ENCODE measurements around the gene NEDD4L. TPM values are rescaled to one million over a fixed set of nuclear protein-coding genes. Genes with fewer than 3 reads are reported as not detected.

The NEDD4L gene
- total RNA-seq, 2 experiments from 2014 or later, result 11.2 to 13.7 TPM

DNA sequence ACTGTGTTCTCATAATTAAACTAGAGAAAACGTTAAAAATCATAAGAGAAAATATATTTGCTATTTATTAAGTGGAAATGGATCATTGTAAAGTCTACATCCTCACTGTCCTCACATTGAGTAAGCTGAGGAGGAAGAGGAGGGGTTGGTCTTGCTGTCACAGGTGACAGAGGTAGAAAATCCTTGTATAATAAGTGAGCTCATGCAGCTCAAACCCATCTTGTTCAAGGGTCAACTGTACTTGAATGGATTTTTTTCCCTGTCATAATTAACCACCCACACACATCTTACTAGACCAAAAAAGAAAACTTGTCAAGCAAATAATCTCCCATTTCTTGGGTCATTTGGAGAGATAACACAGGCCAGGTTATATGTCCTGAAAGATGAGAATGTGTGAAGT, 231.2 kb downstream of the NEDD4L start:
- Mint-ChIP-seq H3K4me3 (no peak overlapping the region), H3K9me3 (no peaks in the 10 kb centered on the region), H3K27ac (no peak overlapping the region), H3K36me3 (ENCODE audit: low read depth) (no peaks in the 10 kb centered on the region), H3K4me1 (ENCODE audit: low read depth) (peaks cover 13% of the 10 kb centered on the region), H3K27me3 (no peaks in the 10 kb centered on the region)
- TF ChIP-seq CTCF (IDR thresholded peaks at IDR 0.05), result no peak
- H3K27me3 ChIP-seq (ENCODE audit: control insufficient read depth in 1 of 2, insufficient read depth in 2 of 2, low read length in 2 of 2), result no peaks in the 10 kb centered on the region
- peaks cover 10% of the 10 kb centered on the region for H3K4me1 ChIP-seq (ENCODE audit: insufficient read depth, low read length)
- intact Hi-C loops (cut with DNase I, micrococcal nuclease), result no loop called here
- no peak overlapping the region for H3K4me3 ChIP-seq (ENCODE audit: low read length)
- peaks cover 0 to 4% of the 10 kb centered on the region in 2 experiments for H3K9me3 ChIP-seq (ENCODE audit: control insufficient read depth in 1 of 2, insufficient read depth in 1 of 2, low read length in 2 of 2)
- CTCF ChIA-PET, result no interaction called here
- ATAC-seq (ENCODE audit: poor library complexity) (no peak), DNase-seq (no peak)
- POLR2A ChIA-PET, result no interaction called here
- H3K36me3 ChIP-seq (ENCODE audit: insufficient read depth, low read length), result no peaks in the 10 kb centered on the region
- H3K27ac ChIP-seq (ENCODE audit: low read depth in 1 of 2, low read length in 2 of 2), result no peak overlapping the region

DNA sequence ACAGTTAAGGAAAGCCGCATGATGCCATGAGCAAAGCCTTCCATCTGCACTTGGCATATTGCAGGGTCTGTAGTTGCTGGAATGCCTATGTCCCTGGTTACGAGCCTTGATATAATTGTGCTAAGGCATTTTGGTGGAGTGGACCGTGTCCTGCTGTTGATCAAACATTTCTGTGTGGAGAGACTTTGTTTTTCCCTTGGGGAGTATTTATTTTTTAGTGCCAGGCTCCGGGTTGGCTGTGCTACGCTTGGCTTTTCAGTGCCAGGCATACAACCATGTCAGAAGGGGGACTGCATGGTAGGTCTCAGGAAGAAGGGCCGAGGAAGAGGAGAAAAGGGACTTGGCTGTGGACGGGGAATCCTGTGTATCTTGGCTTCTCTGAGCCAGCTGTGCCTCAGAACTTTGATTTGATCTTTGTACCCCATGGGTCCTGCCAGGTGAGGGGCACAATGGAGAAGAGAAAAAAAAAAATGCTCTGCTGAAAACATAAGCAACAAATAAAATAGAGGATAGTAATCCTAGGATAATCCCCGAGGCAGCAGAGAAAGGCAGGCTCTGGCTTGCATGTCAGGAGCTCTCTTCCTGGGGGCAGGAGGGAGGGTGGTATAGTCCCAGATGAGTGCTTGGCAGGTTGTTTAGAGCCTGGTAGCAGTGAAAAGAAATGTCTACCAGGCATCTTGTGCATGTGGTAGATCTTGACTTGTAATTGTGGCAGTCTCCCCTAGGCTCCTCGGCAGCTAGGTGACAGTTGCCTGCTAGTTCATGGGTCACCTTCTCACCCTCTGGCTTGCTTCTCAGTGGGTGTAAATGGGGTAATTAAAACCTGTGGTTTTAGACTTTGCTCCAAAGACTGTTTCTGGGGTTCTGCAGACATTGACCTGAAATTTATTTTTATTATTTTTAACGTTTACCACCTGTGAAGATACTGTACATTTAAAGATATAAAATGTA, 233.0 kb downstream of the NEDD4L start:
- peaks cover 10% of the 10 kb centered on the region for H3K4me1 ChIP-seq (ENCODE audit: insufficient read depth, low read length)
- DNase-seq (no peak), ATAC-seq (ENCODE audit: poor library complexity) (no peak)
- H3K27ac Mint-ChIP-seq, result no peak overlapping the region
- no peaks in the 10 kb centered on the region for H3K36me3 Mint-ChIP-seq (ENCODE audit: low read depth)
- no peaks in the 10 kb centered on the region for H3K27me3 ChIP-seq (ENCODE audit: control insufficient read depth in 1 of 2, insufficient read depth in 2 of 2, low read length in 2 of 2)
- no peak overlapping the region for H3K4me3 ChIP-seq (ENCODE audit: low read length)
- intact Hi-C loops (cut with DNase I, micrococcal nuclease), result no loop called here
- peaks cover 0 to 4% of the 10 kb centered on the region in 2 experiments for H3K9me3 ChIP-seq (ENCODE audit: control insufficient read depth in 1 of 2, insufficient read depth in 1 of 2, low read length in 2 of 2)
- POLR2A ChIA-PET, result interaction anchor here (0.7 kb wide), 1 partner anchor 43 kb away, joined by 3 read pairs; no protein-coding TSS in a partner anchor
- peaks cover 13% of the 10 kb centered on the region for H3K4me1 Mint-ChIP-seq (ENCODE audit: low read depth)
- no peaks in the 10 kb centered on the region for H3K36me3 ChIP-seq (ENCODE audit: insufficient read depth, low read length)
- no peak overlapping the region for H3K4me3 Mint-ChIP-seq
- no peak overlapping the region for H3K27ac ChIP-seq (ENCODE audit: low read depth in 1 of 2, low read length in 2 of 2)
- H3K9me3 Mint-ChIP-seq, result no peaks in the 10 kb centered on the region
- CTCF ChIA-PET, result no interaction called here
- H3K27me3 Mint-ChIP-seq, result no peaks in the 10 kb centered on the region
- TF ChIP-seq CTCF (IDR thresholded peaks at IDR 0.05), result no peak

DNA sequence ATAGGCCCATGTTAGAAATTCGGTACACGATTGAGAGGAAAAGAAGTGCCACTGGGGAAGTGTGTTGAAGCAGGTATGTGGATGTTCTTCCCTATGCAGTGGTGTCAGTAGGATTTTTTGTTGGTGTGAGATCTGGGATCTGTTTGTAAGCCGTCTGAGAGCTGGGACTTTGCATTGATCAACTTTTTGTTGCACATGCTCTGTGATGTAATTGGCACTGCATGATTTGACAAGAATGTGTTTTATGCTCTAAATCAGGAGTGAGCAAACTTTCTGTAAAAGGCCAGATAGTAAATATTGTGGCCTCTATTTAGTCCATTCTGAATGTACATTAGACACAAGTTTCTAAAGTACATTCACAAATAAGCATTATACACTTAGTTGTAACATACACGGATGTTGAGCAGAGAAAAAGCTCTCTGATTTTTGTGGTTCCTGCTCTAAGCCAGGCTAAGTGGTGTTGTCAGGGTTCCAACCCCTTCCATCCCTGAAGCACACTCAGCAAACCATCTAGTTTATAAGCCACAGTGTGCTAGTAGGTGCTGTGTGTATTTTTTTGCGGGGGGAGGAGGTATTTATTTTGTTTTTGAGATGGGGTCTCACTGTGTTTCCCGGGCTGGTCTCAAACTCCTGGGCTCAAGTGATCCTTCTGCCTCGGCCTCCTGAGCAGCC, 235.6 kb downstream of the NEDD4L start:
- Mint-ChIP-seq H3K9me3 (no peaks in the 10 kb centered on the region), H3K36me3 (ENCODE audit: low read depth) (no peaks in the 10 kb centered on the region), H3K4me3 (no peak overlapping the region), H3K27me3 (no peaks in the 10 kb centered on the region), H3K27ac (no peak overlapping the region), H3K4me1 (ENCODE audit: low read depth) (no peaks in the 10 kb centered on the region)
- no peak overlapping the region for H3K27ac ChIP-seq (ENCODE audit: low read depth in 1 of 2, low read length in 2 of 2)
- no peak for ATAC-seq (ENCODE audit: poor library complexity)
- no peak overlapping the region for H3K4me3 ChIP-seq (ENCODE audit: low read length)
- no peaks in the 10 kb centered on the region for H3K36me3 ChIP-seq (ENCODE audit: insufficient read depth, low read length)
- no peaks in the 10 kb centered on the region for H3K9me3 ChIP-seq (ENCODE audit: control insufficient read depth in 1 of 2, insufficient read depth in 1 of 2, low read length in 2 of 2)
- no peaks in the 10 kb centered on the region for H3K4me1 ChIP-seq (ENCODE audit: insufficient read depth, low read length)
- no peaks in the 10 kb centered on the region for H3K27me3 ChIP-seq (ENCODE audit: control insufficient read depth in 1 of 2, insufficient read depth in 2 of 2, low read length in 2 of 2)
- intact Hi-C loops (cut with DNase I, micrococcal nuclease), result no loop called here
- ChIA-PET POLR2A (no interaction called here), CTCF (interaction anchor here (0.9 kb wide), 1 partner anchor 13 kb away, joined by 3 read pairs; no protein-coding TSS in a partner anchor)
- TF ChIP-seq CTCF (IDR thresholded peaks at IDR 0.05), result no peak
- DNase-seq, result no peak

Measured in CD4-positive, alpha-beta T cell (primary cell).